Hepatocyte (in vitro differentiated cells): Measurements from ENCODE around the gene MFF. TPM values are rescaled to one million over a fixed set of nuclear protein-coding genes. Genes with fewer than 3 reads are reported as not detected.

ENCODE experiments used
- DNase-seq: peaks from one replicate; pipeline ENCODE4 v3.0.0-alpha.2; 2016; ENCODE audit warnings: low spot score
- H2AFZ ChIP-seq: fragments of 200-600 bp; sonication (generic); 2 replicates; pipeline ENCODE4 v1.6.0; 2016; ENCODE audit warnings: antibody characterized with exemption, mild to moderate bottlenecking
- H3K27ac ChIP-seq: fragments of 200-600 bp; sonication (generic); 2 replicates; pipeline ENCODE4 v1.5.1; 2016; ENCODE audit warnings: mild to moderate bottlenecking
- H3K27me3 ChIP-seq: fragments of 200-600 bp; sonication (generic); 2 replicates; pipeline ENCODE4 v1.6.1; 2016
- H3K36me3 ChIP-seq: fragments of 200-600 bp; sonication (generic); replicated peaks from 2 replicates; pipeline ENCODE4 v1.5.1; 2016; ENCODE audit warnings: low read depth; ENCODE audit not compliant: insufficient read depth
- H3K4me1 ChIP-seq: fragments of 200-600 bp; sonication (generic); 2 replicates; pipeline ENCODE4 v1.5.1; 2016; ENCODE audit warnings: mild to moderate bottlenecking, moderate library complexity; ENCODE audit not compliant: insufficient read depth
- H3K4me2 ChIP-seq: fragments of 200-600 bp; sonication (generic); 2 replicates; pipeline ENCODE4 v1.6.0; 2016
- H3K4me3 ChIP-seq: fragments of 200-600 bp; sonication (generic); 2 replicates; pipeline ENCODE4 v1.5.1; 2016; ENCODE audit warnings: mild to moderate bottlenecking
- H3K79me2 ChIP-seq: fragments of 200-600 bp; sonication (generic); 2 replicates; pipeline ENCODE4 v1.6.0; 2017; ENCODE audit warnings: mild to moderate bottlenecking
- H3K9me2 ChIP-seq: fragments of 200-600 bp; sonication (generic); replicated peaks from 2 replicates; pipeline ENCODE4 v1.6.0; 2017; ENCODE audit warnings: mild to moderate bottlenecking; ENCODE audit not compliant: insufficient read depth
- H3K9me3 ChIP-seq: fragments of 200-600 bp; sonication (generic); 2 replicates; pipeline ENCODE4 v1.5.1; 2016; ENCODE audit warnings: low read depth, mild to moderate bottlenecking
- H4K20me1 ChIP-seq: fragments of 200-600 bp; sonication (generic); 2 replicates; pipeline ENCODE4 v1.6.0; 2016; ENCODE audit warnings: mild to moderate bottlenecking; ENCODE audit not compliant: insufficient read depth, poor library complexity, severe bottlenecking
- CTCF ChIP-seq: fragments of 200-600 bp; sonication (generic); IDR thresholded peaks from 2 replicates; pipeline ENCODE4 v1.5.1; 2016; ENCODE audit warnings: antibody characterized with exemption, mild to moderate bottlenecking; ENCODE audit not compliant: poor library complexity
- EZH2 ChIP-seq: fragments of 200-600 bp; sonication (generic); IDR thresholded peaks from 2 replicates; pipeline ENCODE4 v1.6.1; 2016; ENCODE audit warnings: antibody characterized with exemption, mild to moderate bottlenecking, borderline replicate concordance
- EZH2phosphoT487 ChIP-seq: fragments of 200-600 bp; sonication (generic); IDR thresholded peaks from one replicate; pipeline ENCODE4 v1.6.1; 2018; ENCODE audit warnings: antibody characterized with exemption, mild to moderate bottlenecking, low read depth, moderate library complexity; ENCODE audit not compliant: unreplicated experiment, severe bottlenecking
- WGBS: methylation state at CpG from one replicate; pipeline ENCODE4 v1.1.6; 2016; ENCODE audit warnings: low lambda C conversion rate; ENCODE audit errors: missing lambda C conversion rate; 5-methylcytosine and 5-hydroxymethylcytosine counted together
- polyA plus RNA-seq: library from polyadenylated mRNA; unstranded; fragments of >200 nt; fragmentation: Nextera tagmentation; extraction: Ambion mirVana; gene quantifications from 2 replicates; pipeline ENCODE4 v1.2.1, GENCODE V29; 2016
- total RNA-seq: library from RNA; depleted of rRNA; stranded (reverse); fragments of >200 nt; gene quantifications from 2 replicates; pipeline ENCODE4 v1.2.3, GENCODE V29; 2014

MFF gene
- total and polyA plus RNA-seq, 2 experiments from 2014 or later = 111 to 125 TPM

DNA sequence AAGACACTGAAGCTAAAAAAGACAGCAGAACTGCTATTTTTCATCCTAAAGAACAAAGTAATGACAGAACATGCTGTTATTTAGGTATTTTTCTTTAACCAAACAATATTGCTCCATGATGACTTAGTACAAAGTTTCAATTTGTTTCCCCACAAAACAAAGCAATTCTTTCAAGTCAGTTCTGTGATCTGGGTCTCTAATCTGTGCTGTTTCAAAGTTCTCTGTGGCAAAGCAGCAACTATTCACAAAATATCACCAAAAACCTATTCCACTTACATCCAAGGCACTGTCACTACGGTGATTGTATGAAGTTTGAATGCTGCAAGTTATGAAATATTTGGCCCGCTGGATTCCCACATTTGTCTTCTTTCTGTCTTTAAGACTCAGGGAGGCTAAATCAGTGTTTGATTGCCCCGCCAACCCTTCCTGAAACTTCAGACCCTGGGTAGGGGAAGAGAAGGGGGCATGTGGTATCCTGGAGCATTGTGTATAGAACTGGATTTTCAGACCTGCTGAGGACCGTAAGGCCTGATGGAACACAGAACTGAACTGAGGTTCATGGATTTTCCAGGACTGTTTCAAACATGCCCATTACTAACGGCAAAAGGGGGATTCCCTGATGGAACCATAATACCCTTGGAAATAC, 13.1 kb upstream of the MFF start:
- Histone ChIP-seq H3K9me2 (no peaks in the 10 kb centered on the region), H3K4me1 (no peaks in the 10 kb centered on the region), H3K27ac (no peak overlapping the region), H3K79me2 (no peaks in the 10 kb centered on the region), H3K4me2 (no peak overlapping the region), H3K36me3 (no peaks in the 10 kb centered on the region), H3K4me3 (no peak overlapping the region), H4K20me1 (no peaks in the 10 kb centered on the region), H3K9me3 (no peaks in the 10 kb centered on the region), H2AFZ (no peak overlapping the region), H3K27me3 (no peaks in the 10 kb centered on the region)
- no peak for DNase-seq
- TF ChIP-seq EZH2 (no peak), CTCF (no peak), EZH2phosphoT487 (no peak)
- WGBS = 95% methylated on average over 5 of the region's 5 CpGs

- H3K4me2 ChIP-seq = no peak overlapping the region
- no peaks in the 10 kb centered on the region for H3K9me3 ChIP-seq
- no peaks in the 10 kb centered on the region for H3K27me3 ChIP-seq
- H4K20me1 ChIP-seq = no peaks in the 10 kb centered on the region
- no peak overlapping the region for H2AFZ ChIP-seq
- H3K4me3 ChIP-seq = no peak overlapping the region
- H3K36me3 ChIP-seq = no peaks in the 10 kb centered on the region
- no peaks in the 10 kb centered on the region for H3K4me1 ChIP-seq
- no peak overlapping the region for H3K27ac ChIP-seq
- DNase-seq = no peak
- no peaks in the 10 kb centered on the region for H3K9me2 ChIP-seq
- 46% methylated on average over 2 of the region's 2 CpGs for WGBS
- no peaks in the 10 kb centered on the region for H3K79me2 ChIP-seq
- TF ChIP-seq EZH2 (no peak), EZH2phosphoT487 (no peak), CTCF (no peak)
Observed at GRCh38 chr2:227312579-227312978, 12.5 kb upstream of the MFF start.

GRCh38 chr2:227313310-227313709, 11.7 kb upstream of the MFF start:
- no peaks in the 10 kb centered on the region for H3K36me3 ChIP-seq
- H3K79me2 ChIP-seq = no peaks in the 10 kb centered on the region
- DNase-seq = no peak
- H3K27ac ChIP-seq = no peak overlapping the region
- H4K20me1 ChIP-seq = no peaks in the 10 kb centered on the region
- no peaks in the 10 kb centered on the region for H3K9me2 ChIP-seq
- no peak for TF ChIP-seq EZH2phosphoT487
- TF ChIP-seq EZH2 = no peak
- no peak for TF ChIP-seq CTCF
- 83% methylated on average over 1 of the region's 1 CpG for WGBS
- no peaks in the 10 kb centered on the region for H3K4me1 ChIP-seq
- no peaks in the 10 kb centered on the region for H3K27me3 ChIP-seq
- H2AFZ ChIP-seq = no peak overlapping the region
- H3K9me3 ChIP-seq = no peaks in the 10 kb centered on the region
- no peak overlapping the region for H3K4me3 ChIP-seq
- no peak overlapping the region for H3K4me2 ChIP-seq

GRCh38 chr2:227317834-227318233, 7.2 kb upstream of the MFF start:
- no peak for DNase-seq
- Histone ChIP-seq H4K20me1 (no peaks in the 10 kb centered on the region), H3K27ac (no peak overlapping the region), H3K4me2 (no peak overlapping the region), H3K79me2 (no peaks in the 10 kb centered on the region), H3K4me3 (no peak overlapping the region), H3K36me3 (no peaks in the 10 kb centered on the region), H3K9me3 (no peaks in the 10 kb centered on the region), H3K27me3 (no peaks in the 10 kb centered on the region), H3K4me1 (no peaks in the 10 kb centered on the region), H3K9me2 (no peaks in the 10 kb centered on the region), H2AFZ (no peak overlapping the region)
- TF ChIP-seq EZH2phosphoT487 (no peak), CTCF (no peak), EZH2 (no peak)
- 100% methylated on average over 2 of the region's 2 CpGs for WGBS
